Lower lobe of right lung (tissue), 2 donors: Measurements from ENCODE around the gene PHRF1. TPM values are rescaled to one million over a fixed set of nuclear protein-coding genes. Genes with fewer than 3 reads are reported as not detected.
A peak's percentile ranks its signal among the peaks of the same experiment; 100 is the strongest.
"Not testable (repeated sequence)": the region's sequence is repeated elsewhere in the genome, so short reads cannot be mapped to it uniquely, and the experiment has no call there.

ENCODE experiments used
- ATAC-seq, 2 donors: fragments of 200-7000 bp; cut with Tn5 transposase; one replicate each; pipeline ENCODE4 v1.9.1; 2020 to 2022; ENCODE audit warnings: mild to moderate bottlenecking in 2 of 2, moderate library complexity in 2 of 2
- DNase-seq: peaks from one replicate; pipeline ENCODE4 v3.0.0-alpha.2; 2020
- H3K27ac ChIP-seq: fragments of 200-600 bp; one replicate; pipeline ENCODE4 v1.8.0; 2022
- H3K27me3 ChIP-seq: fragments of 200-600 bp; one replicate; pipeline ENCODE4 v1.8.0; 2022; ENCODE audit warnings: low read depth
- H3K36me3 ChIP-seq: fragments of 200-600 bp; one replicate; pipeline ENCODE4 v1.8.0; 2022; ENCODE audit warnings: mild to moderate bottlenecking
- H3K4me1 ChIP-seq: fragments of 200-600 bp; one replicate; pipeline ENCODE4 v1.8.0; 2022
- H3K4me3 ChIP-seq: fragments of 200-600 bp; one replicate; pipeline ENCODE4 v1.8.0; 2022; ENCODE audit warnings: mild to moderate bottlenecking
- H3K9me3 ChIP-seq: fragments of 200-600 bp; one replicate; pipeline ENCODE4 v1.8.0; 2022
- CTCF ChIP-seq: fragments of 200-600 bp; IDR thresholded peaks from one replicate; pipeline ENCODE4 v1.8.0; 2022; ENCODE audit warnings: antibody characterized with exemption, mild to moderate bottlenecking
- intact Hi-C: fragments of 100-400 bp; cut with DNase I; formaldehyde crosslinking; loops from one replicate; pipeline ENCODE4 v1.11.0; 2022
- total RNA-seq: library from RNA; stranded (reverse); fragmentation: NEBNext Ultra II Directional; extraction: Animal tissue kit (Norgen Biotek cat#: 25700); gene quantifications from one replicate; pipeline ENCODE4 v1.2.1, GENCODE V29; 2021
- donor health status: DM: no; HTN: yes; CAD: no; lungs with severe emphysema.

PHRF1 gene
- total RNA-seq, 1 donor from 2014 or later, result 31.5 TPM

- intact Hi-C loops, result no loop called here
- Histone ChIP-seq H3K27ac (peak overlapping the region; percentile 88), H3K36me3 (peaks cover 7% of the 10 kb centered on the region), H3K4me3 (peak overlapping the region; percentile 68), H3K27me3 (no peaks in the 10 kb centered on the region), H3K4me1 (peaks cover 36% of the 10 kb centered on the region), H3K9me3 (no peaks in the 10 kb centered on the region)
- peak; percentile 2 to 4 for ATAC-seq
- no peak for DNase-seq
- TF ChIP-seq CTCF, result no peak
Observed at GRCh38 chr11:567629-568292, 8.5 kb upstream of the PHRF1 start.

- no peaks in the 10 kb centered on the region for H3K9me3 ChIP-seq
- DNase-seq (peak; percentile 95), ATAC-seq (peak; percentile 93 to 94)
- H3K4me1 ChIP-seq, result peaks cover 36% of the 10 kb centered on the region
- no peaks in the 10 kb centered on the region for H3K36me3 ChIP-seq
- intact Hi-C loops, result no loop called here
- peak overlapping the region; percentile 68 for H3K4me3 ChIP-seq
- H3K27me3 ChIP-seq, result no peaks in the 10 kb centered on the region
- TF ChIP-seq CTCF, result no peak
- H3K27ac ChIP-seq, result peak overlapping the region; percentile 88
Observed at GRCh38 chr11:568306-569157, 7.7 kb upstream of the PHRF1 start.

GRCh38 chr11:569158-569885 is 6.9 kb upstream of the PHRF1 start:
- Histone ChIP-seq H3K4me1 (peaks cover 34% of the 10 kb centered on the region), H3K4me3 (peak overlapping the region; percentile 68), H3K27me3 (no peaks in the 10 kb centered on the region), H3K27ac (peak overlapping the region; percentile 88), H3K36me3 (no peaks in the 10 kb centered on the region), H3K9me3 (no peaks in the 10 kb centered on the region)
- TF ChIP-seq CTCF, result no peak
- no peak for DNase-seq
- intact Hi-C loops, result no loop called here
- no peak for ATAC-seq

- ATAC-seq, result no peak
- Histone ChIP-seq H3K27me3 (no peaks in the 10 kb centered on the region), H3K27ac (no peak overlapping the region), H3K4me1 (peaks cover 45% of the 10 kb centered on the region), H3K36me3 (no peaks in the 10 kb centered on the region), H3K4me3 (no peak overlapping the region), H3K9me3 (no peaks in the 10 kb centered on the region)
- DNase-seq, result no peak
- intact Hi-C loops, result no loop called here
- TF ChIP-seq CTCF, result no peak
Observed at GRCh38 chr11:571802-572185, 4.5 kb upstream of the PHRF1 start.

GRCh38 chr11:573146-573759 is 3.0 kb upstream of the PHRF1 start:
- H3K27ac ChIP-seq, result no peak overlapping the region

GRCh38 chr11:574031-574570 is 2.2 kb upstream of the PHRF1 start:
- H3K4me3 ChIP-seq, result peak overlapping the region; percentile 78
- DNase-seq, ATAC-seq, intact Hi-C loops, H3K27me3 ChIP-seq, H3K36me3 ChIP-seq, H3K9me3 ChIP-seq, H3K27ac ChIP-seq: not testable (repeated sequence)
- H3K4me1 ChIP-seq, result peaks cover 53% of the 10 kb centered on the region

More at GRCh38 chr11:573146-573759, 3.0 kb upstream of the PHRF1 start:
- no peak for TF ChIP-seq CTCF
- intact Hi-C loops, result no loop called here
- Histone ChIP-seq H3K9me3 (no peaks in the 10 kb centered on the region), H3K4me1 (peaks cover 47% of the 10 kb centered on the region), H3K36me3 (no peaks in the 10 kb centered on the region), H3K4me3 (no peak overlapping the region), H3K27me3 (no peaks in the 10 kb centered on the region)
- no peak for ATAC-seq
- DNase-seq, result no peak
